ENCODE data around the gene GPR4. TPM values are rescaled to one million over a fixed set of nuclear protein-coding genes. Genes with fewer than 3 reads are reported as not detected.

GPR4 gene
- total RNA-seq, 1 experiment from 2014 or later = not detected

DNA sequence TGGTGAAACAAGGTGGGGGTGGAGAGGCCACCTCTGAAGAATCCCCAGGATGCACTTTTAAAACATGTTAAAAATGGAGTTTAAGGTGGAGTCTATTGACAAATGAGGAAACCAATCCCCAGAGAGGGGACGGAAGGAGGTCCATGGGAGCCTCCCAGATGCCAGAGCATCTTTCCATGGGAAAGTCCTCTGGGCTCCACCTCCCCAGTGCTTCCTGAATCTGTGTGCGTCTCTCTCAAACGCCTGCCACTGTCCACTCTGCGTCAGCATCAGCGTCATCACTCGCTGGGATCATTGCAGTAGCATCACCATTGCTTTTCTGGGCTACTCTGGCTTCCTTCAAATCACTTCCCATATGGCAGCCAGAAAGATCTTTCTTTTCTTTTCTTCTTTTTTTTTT, 6.2 kb downstream of the GPR4 start:
- ChIA-PET CTCF (no interaction called here), POLR2A (ENCODE audit: low non-redundant PET) (no interaction called here)
- intact Hi-C loops (cut with micrococcal nuclease; ENCODE audit: unreplicated experiment) = no loop called here
- no peak for DNase-seq (ENCODE audit: low spot score)
- no peak overlapping the region for H3K4me3 ChIP-seq (ENCODE audit: low read depth, low read length, poor library complexity, severe bottlenecking)
- H3K9me3 ChIP-seq (ENCODE audit: low read depth, low read length, poor library complexity, severe bottlenecking) = no peaks in the 10 kb centered on the region
- no peaks in the 10 kb centered on the region for H3K36me3 ChIP-seq (ENCODE audit: insufficient read depth, low read length, poor library complexity, severe bottlenecking)
- TF ChIP-seq, protein P1, sequence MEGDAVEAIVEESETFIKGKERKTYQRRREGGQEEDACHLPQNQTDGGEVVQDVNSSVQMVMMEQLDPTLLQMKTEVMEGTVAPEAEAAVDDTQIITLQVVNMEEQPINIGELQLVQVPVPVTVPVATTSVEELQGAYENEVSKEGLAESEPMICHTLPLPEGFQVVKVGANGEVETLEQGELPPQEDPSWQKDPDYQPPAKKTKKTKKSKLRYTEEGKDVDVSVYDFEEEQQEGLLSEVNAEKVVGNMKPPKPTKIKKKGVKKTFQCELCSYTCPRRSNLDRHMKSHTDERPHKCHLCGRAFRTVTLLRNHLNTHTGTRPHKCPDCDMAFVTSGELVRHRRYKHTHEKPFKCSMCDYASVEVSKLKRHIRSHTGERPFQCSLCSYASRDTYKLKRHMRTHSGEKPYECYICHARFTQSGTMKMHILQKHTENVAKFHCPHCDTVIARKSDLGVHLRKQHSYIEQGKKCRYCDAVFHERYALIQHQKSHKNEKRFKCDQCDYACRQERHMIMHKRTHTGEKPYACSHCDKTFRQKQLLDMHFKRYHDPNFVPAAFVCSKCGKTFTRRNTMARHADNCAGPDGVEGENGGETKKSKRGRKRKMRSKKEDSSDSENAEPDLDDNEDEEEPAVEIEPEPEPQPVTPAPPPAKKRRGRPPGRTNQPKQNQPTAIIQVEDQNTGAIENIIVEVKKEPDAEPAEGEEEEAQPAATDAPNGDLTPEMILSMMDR (conservative IDR thresholded peaks at IDR 0.05; ENCODE audit: low read depth, low read length) = no peak
- no peak for TF ChIP-seq EZH2 (IDR thresholded peaks at IDR 0.05; ENCODE audit: borderline replicate concordance, low read depth, low read length, poor library complexity, severe bottlenecking)
- H3K4me1 ChIP-seq (ENCODE audit: insufficient read depth, low read length, poor library complexity, severe bottlenecking) = peaks cover 8% of the 10 kb centered on the region
- peaks cover 37% of the 10 kb centered on the region for H3K27me3 ChIP-seq (replicated peaks; ENCODE audit: insufficient read depth, low read depth, low read length, poor library complexity)
- BruUV-seq (replicated peaks) = no TSS peak
- no peak overlapping the region for H3K27ac ChIP-seq (ENCODE audit: low read depth, low read length, poor library complexity, severe bottlenecking)

DNA sequence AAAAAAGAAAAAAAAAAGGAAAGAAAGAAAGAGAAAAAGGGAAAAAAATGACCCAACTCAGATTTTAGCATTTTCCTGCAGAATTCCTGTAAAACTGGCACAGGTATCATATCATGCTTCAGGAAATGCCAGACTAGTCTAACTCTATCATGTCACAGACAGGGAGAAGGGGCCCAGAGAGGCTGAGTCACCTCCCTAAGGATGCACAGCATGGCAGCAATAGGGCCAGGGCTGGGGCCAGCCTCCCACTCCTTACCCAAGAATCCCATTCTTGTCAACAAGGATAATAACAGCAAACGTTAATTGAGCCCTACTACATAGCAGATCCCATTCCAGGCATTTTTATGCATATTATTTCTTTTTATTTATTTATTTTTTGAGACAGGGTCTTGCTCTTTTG, 8.5 kb downstream of the GPR4 start:
- intact Hi-C loops (cut with micrococcal nuclease; ENCODE audit: unreplicated experiment) = no loop called here
- POLR2A ChIA-PET (ENCODE audit: low non-redundant PET) = no interaction called here
- BruUV-seq (replicated peaks) = no TSS peak
- Histone ChIP-seq H3K36me3 (ENCODE audit: insufficient read depth, low read length, poor library complexity, severe bottlenecking) (no peaks in the 10 kb centered on the region), H3K27ac (ENCODE audit: low read depth, low read length, poor library complexity, severe bottlenecking) (no peak overlapping the region), H3K4me1 (ENCODE audit: insufficient read depth, low read length, poor library complexity, severe bottlenecking) (peaks cover 8% of the 10 kb centered on the region), H3K9me3 (ENCODE audit: low read depth, low read length, poor library complexity, severe bottlenecking) (no peaks in the 10 kb centered on the region), H3K27me3 (replicated peaks; ENCODE audit: insufficient read depth, low read depth, low read length, poor library complexity) (peaks cover 14% of the 10 kb centered on the region), H3K4me3 (ENCODE audit: low read depth, low read length, poor library complexity, severe bottlenecking) (no peak overlapping the region)
- CTCF ChIA-PET = no interaction called here
- TF ChIP-seq, protein P1 (conservative IDR thresholded peaks at IDR 0.05; ENCODE audit: low read depth, low read length) = no peak
- no peak for TF ChIP-seq EZH2 (IDR thresholded peaks at IDR 0.05; ENCODE audit: borderline replicate concordance, low read depth, low read length, poor library complexity, severe bottlenecking)
- no peak for DNase-seq (ENCODE audit: low spot score)

DNA sequence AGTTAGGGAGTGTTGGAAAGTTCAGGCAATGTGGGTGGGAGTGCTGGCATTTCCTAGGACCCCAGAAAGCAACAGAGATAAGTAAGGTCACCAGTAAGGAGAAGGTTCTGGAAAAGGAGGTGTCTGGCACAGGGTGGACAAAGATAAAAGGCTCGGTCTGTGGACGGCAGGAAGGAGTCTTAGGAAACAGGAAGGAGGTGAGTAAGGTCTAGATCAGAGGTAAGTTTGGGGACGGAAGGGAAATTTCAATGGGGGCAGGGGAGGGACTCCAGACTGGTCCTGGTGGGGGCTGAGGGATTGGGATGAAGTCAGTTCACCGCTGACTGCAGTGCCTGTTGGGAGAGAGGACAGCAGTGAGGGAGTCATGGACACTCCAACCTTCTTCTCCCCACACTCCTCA, 9.6 kb downstream of the GPR4 start:
- Histone ChIP-seq H3K27me3 (replicated peaks; ENCODE audit: insufficient read depth, low read depth, low read length, poor library complexity) (peaks cover 2% of the 10 kb centered on the region), H3K27ac (ENCODE audit: low read depth, low read length, poor library complexity, severe bottlenecking) (no peak overlapping the region), H3K36me3 (ENCODE audit: insufficient read depth, low read length, poor library complexity, severe bottlenecking) (no peaks in the 10 kb centered on the region), H3K9me3 (ENCODE audit: low read depth, low read length, poor library complexity, severe bottlenecking) (no peaks in the 10 kb centered on the region), H3K4me3 (ENCODE audit: low read depth, low read length, poor library complexity, severe bottlenecking) (no peak overlapping the region), H3K4me1 (ENCODE audit: insufficient read depth, low read length, poor library complexity, severe bottlenecking) (no peaks in the 10 kb centered on the region)
- BruUV-seq (replicated peaks) = no TSS peak
- intact Hi-C loops (cut with micrococcal nuclease; ENCODE audit: unreplicated experiment) = no loop called here
- CTCF ChIA-PET = no interaction called here
- no peak for DNase-seq (ENCODE audit: low spot score)
- TF ChIP-seq, protein P1 (conservative IDR thresholded peaks at IDR 0.05; ENCODE audit: low read depth, low read length) = no peak
- no peak for TF ChIP-seq EZH2 (IDR thresholded peaks at IDR 0.05; ENCODE audit: borderline replicate concordance, low read depth, low read length, poor library complexity, severe bottlenecking)
- POLR2A ChIA-PET (ENCODE audit: low non-redundant PET) = no interaction called here

Measured in A673 (cell line).